ENCODE measurements around the gene SPOCK1.

The SPOCK1 gene

GRCh38 chr5:137141779-137142178, 357.3 kb downstream of the SPOCK1 start:
- no peak for DNase-seq

GRCh38 chr5:137136991-137137632, 362.0 kb downstream of the SPOCK1 start:
- DNase-seq, result no peak

GRCh38 chr5:137134920-137135532, 364.1 kb downstream of the SPOCK1 start:
- no peak for DNase-seq

DNA sequence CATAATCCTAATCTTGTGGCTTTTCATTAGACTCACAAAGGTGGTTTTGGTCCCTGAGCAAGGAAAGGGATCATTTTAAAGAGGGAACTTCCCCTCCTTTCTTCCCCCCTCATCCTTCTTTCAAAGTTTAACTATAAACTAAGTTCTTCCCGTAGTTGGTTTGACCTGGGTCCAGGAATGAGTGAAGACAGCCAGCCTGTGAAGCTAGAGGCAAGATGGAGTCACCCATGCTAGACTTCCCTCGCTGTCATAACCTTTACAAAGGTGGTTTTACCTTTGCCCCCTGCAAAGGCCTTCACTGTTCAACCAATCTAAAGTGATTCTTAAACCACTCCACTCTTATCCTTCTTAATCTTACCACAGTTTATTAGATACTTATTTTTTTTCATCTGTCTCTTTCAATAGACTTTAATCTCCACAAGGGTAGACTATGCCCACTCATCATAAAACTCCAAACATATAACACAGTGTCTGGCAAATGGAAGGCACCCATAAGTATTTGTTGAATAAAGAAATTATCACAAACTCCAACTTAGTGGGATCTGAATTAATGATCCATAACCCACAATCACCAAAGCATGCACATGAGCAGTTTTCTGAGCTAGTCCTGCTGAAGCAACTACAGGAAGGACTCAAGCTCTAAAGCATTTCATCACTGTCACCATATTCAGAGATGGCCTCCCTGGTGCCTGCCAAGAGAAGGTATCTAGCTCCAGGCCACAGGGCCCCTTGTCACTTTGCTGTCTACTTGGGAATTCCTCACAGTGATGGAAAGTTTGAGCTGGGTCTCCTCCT, 369.0 kb downstream of the SPOCK1 start:
- DNase-seq, result no peak

DNA sequence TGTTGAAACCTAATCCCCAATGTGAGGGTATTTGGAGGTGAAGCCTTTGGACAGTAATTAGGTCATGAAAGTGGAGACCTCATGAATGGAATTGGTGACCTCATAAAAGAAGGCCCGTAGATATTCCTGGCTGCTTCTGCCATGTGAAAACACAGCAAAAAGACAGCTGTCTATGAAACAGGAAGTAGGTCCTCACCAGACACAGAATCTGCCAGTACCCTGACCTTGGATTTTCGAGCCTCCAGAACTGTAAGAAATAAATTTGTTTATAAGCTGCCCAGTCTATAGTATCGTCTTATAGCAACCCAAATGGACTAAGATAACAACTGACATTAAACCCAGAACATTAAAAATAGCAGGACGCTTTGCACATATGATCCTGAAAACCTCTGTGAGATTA, 371.1 kb downstream of the SPOCK1 start:
- DNase-seq, result no peak

DNA sequence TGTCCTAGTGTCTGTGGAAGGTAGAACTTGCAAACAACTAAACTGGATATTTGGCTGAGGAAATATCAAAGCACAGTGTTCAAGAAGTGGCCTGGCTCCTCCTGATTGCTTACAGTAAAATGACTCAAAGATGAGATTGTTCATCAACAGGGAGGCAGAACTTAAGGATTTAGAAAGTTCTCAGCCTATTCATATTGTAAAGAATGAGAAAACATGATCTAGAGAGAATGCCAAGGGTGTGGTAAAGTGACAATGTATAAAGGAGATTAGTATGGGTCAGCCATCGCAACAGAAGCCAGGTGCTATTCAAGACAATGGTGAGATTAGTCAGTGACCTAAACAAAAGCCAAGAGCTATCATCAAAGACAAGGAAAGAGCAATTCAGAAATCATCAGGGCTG, 372.3 kb downstream of the SPOCK1 start:
- DNase-seq, result no peak

DNA sequence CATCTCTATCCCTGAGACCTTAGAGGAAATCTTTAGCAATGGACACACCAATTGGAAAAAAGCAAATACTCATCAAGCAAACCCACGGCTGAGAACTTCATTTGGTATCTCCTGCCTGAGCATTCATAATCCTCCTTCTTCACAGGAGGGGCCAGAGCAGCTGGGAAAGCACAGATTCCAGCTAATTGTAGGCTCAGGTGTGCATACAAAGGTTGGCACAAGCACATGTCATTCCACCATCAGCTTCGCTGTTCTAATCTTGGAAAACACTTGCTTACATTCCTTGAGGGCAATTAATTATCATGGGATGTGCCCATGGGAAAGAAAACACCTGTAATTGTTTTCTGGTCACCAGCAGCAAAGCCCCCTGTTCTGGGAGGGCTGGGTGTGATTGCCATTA, 376.6 kb downstream of the SPOCK1 start:
- no peak for DNase-seq

DNA sequence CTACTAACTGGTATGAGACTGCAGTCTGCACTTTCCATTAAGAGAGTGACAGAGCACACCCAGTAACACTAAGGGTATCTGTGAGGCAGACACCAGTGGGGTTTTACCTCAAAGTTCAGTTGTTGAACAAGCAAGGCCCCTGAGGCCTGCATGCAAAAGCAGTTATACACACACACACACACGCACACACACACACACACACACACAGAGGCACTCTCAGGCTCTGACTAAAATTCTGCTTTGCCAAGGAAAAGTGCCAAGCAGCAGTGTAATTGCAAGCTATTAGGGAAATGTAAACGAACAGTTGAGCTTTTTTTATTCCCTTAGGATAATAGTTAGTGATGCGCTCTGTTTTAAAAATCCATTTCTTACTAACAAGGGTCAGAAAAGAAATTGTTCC, 377.1 kb downstream of the SPOCK1 start:
- no peak for DNase-seq

DNA sequence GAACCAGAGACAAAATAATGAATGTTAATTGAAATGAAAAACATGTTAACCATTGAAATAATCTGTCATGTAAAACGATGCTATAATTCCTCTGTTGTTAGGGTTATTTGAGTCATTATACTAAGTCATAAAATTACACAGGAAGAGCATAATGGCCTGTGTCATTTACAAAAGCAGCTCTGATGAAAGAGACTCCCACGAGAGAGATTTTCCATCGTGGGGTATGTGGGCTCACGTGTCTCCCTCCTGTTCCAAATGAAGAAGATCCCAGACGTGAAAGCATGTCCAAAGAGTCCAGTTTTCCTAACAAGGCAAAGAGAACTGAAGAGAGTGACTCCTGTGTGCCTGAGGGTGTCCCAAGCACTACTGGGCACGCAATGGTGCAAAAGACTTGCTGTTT, 379.8 kb downstream of the SPOCK1 start:
- no peak for DNase-seq

DNA sequence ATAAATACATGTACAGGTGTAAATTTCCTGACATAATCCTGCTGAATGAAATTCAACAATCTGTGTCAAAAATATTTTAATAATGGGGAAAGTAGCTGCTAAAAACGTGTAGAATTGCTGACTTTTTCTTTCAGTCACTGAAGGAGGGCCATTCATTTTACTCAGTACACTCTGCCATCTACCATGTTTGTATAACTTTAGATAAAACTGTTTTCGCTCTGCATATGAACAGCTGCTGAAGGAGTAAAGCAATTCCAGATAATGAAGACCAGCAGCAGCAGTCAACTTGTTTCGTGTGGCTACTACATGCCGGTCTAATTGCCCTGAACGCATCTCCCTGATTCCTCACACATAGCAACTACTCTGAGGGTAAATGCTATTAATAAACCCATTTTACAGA, 380.5 kb downstream of the SPOCK1 start:
- DNase-seq, result no peak

- DNase-seq, result no peak
These were observed 384.0 kb downstream of the SPOCK1 start for GRCh38 chr5:137115152-137115551.

DNA sequence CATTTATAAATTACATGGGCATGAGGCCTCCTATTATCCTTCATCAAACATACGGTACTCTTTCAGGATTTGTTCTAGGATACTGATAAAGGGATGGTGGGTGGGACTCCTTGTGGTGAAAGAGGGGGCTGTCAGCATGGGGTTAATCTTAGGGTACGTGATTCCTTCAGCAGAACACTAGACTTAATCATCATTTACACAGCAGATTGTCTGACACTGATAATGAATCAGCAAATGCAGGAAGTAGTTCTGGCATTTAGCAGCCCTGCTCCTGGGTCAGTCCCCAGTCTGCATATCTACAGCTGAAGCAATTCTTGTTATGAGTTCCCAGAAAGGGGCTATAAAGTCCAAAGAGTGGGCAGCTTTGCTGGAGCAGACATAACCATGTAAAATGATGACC, 384.6 kb downstream of the SPOCK1 start:
- DNase-seq, result no peak

DNA sequence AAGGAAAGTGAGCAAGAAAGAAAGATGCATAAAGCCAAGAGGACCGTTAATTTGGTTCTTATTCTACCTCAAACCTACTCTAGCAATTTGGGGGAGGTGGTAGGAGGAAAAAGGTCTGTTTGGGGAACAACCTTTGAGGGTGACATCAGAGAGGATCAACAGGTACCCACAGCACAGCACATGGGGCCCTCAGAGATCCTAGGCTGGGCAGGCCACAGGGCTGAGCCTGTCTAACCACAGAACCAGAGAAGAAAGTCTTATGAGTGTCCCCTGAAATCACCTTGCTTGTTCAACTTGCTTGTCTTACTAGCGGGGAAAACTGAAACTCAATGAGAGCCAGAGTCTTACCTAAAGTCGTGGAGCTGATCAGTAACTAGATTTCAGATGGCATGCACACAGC, 385.2 kb downstream of the SPOCK1 start:
- DNase-seq, result no peak

DNA sequence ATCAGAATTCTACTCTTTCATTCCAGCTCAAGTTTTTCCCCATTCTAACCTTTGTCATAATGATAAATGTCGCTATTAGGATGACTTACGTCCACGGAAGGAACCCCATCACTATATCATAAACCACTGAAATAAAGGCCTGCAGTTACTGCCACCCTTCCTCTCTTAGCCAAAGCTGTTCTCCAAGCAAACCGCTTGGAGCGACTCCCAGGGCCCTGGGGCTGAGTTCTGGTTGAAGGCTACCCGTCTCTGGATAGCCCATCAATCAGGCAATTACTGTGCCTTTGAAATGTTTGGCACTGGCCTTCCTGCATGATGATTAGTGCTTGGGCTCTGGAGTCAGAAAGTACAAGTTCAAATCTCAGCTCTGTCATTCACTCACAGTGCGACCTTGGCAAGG, 386.0 kb downstream of the SPOCK1 start:
- no peak for DNase-seq

DNA sequence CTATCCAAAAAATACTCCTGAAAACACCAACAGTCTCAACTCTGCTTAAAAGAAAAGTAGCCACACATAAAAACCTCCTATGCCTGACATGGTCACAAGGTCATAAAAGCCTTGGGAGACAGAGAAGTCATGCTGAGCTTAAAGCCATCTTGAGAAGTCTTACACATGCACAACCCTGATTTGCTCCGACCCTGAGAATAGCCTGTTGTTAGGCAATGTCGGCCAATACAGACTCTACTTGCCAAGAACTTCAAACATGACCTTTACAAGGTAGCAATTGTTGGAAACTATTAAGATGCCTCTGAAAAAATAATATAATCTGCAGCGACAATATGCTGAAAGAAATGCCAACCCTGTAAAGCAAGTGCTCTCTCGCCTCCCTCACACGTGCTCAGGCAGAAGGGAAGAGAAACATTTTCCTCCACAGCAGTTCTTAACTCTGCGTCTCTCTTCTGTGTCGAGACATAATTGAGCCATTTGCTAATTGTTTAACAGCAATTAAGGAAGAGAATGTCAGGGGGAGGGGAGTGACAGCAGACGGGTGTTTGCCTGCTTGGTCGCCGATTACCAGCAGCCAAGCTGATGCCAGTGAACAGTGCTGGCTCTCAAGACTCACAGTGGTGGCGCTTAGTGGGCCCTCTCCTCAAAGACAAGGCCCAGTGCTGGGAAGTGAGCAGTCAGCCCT, 393.6 kb downstream of the SPOCK1 start:
- no peak for DNase-seq

DNA sequence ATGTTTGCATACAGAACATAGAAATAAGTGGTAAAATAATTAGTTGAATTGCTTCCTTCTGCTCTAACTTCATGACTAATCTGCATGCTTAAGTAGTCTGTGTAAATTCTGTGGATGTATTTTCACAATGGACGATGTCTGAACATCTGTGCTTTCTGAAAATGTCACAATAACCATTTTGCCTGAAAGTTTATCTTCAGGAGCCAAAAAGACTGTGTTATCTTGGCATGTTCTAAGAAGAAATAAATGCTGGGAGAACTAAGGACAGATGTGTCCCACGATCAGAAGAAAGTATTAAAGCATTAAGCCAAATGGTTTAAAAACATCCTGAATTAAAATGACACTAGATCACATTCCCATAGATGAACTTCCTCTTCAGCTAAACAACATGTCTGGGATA, 397.6 kb downstream of the SPOCK1 start:
- no peak for DNase-seq

DNA sequence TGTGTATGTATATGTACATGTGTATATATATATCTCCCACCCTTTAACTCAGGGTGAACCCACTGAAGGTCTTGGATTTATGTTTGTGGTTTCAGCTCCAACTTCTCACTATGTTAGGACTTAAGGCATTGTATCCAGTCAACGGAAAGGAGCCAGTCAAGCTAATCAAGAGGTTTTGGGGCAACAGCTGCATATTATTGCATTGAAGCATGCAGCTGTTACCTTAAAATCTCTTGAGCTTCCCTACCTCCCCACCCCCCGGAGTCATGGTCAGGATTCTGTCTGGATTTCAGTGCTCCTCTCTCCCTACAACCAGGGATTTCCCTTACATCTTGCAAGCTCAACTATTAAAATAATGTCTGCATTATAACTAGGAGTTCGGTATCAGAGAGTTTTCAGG, 399.5 kb downstream of the SPOCK1 start:
- DNase-seq, result no peak

DNA sequence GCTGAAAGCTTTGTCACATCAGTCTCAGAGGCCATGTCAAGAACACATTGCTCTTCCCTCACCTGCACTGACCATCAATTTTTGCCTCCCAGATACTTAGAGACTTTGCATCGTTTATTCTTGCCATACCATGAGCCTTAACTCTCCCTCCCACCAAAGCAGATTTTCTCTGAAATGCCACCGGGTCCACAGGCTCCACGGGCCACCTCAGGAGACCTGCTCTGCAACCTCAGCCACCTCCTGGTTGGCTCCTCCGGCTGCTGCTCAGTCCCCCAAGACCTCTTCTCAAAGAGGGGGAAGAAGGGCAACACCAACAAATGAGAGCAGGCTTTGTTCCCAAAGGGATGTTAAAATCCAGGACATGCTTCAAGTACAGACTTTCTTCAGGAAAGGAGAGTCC, 400.5 kb downstream of the SPOCK1 start:
- no peak for DNase-seq

DNA sequence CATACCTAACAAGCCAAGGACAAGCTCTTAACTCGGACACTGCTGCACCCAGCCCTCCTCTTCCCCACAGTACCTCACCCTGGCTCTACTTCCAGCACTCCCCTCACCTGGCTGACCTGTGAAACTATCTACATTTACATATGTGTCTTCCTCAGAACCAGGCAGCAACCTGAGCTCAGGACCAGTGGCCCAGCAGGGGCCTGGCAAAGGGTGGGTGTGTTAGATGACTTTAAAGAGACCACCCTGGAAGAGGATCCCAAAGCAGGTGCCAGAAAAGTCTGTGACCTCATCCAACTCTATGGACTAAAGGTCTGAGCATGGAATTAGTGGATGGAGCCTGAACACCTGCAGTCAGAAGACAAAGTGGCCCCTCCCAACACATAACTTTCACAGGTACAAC, 400.9 kb downstream of the SPOCK1 start:
- DNase-seq, result no peak

GRCh38 chr5:137097203-137097602, 401.9 kb downstream of the SPOCK1 start:
- DNase-seq, result no peak

DNA sequence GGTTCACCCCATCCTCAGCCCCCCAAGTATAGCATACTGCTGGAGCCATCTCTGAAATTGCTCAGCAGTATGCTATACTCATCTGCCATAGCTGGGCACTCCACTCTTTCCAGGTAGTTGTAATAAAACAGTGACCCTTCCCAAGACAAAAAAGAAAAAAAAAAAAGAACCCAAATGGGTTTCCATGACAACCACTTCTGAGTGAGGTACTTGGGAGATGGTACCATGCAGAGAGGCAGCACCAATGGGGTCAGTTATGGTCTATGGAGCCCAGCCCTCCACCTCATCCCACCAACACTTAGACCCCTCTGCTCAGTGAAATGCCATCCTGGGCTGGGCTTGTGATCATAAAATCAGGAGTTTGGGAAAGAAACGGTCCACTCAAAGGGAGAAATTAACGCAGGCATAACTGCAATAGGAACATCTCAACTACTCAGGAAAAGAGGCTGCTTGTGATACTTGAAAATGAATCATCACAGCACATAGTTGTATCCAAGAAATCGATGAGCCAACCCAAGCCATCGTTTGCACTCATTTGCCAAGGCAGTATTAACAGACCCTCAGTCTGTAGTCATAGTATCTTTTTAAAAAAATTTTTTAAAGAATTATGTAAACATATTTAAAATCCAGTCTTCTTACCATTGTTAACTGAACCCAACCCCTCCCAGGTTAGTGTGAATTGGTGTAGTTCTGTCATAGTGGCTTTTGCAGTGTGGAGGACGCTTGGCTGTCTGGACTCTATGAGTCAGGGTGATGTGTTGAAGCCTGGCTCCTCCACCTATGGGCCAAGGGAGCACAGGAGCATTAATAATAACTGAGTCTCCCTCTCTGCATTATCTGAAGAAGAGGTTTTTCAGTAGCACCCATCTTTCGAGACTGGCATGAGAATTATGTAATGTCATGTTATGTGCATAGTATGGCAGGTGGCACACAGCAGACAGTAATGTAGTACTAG, 402.7 kb downstream of the SPOCK1 start:
- no peak for DNase-seq

GRCh38 chr5:137095597-137095996, 403.5 kb downstream of the SPOCK1 start:
- no peak for DNase-seq

DNA sequence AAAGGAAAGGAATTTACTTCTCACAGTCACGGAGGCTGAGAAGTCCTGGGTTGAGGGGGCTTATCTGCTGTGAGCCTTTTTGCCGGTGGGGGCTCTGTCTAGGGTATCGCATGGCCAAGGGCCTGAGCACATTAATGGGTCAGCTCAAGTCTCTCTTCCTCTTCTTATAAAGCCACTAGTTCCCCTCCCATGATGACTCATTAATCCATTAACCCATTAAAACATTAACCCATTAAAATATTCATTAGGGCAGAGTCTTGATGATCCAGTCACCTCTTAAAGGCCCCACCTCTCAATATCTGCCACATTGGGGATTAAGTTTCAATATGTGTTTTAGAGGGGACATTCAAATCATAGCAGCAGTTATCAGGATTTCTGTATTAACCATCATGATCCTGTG, 406.3 kb downstream of the SPOCK1 start:
- no peak for DNase-seq
